WTC11 (cell line): ENCODE results near the gene GUCD1. TPM values are rescaled to one million over a fixed set of nuclear protein-coding genes. Genes with fewer than 3 reads are reported as not detected.

Experiments
- ATAC-seq: fragments of 200-7000 bp; cut with Tn5 transposase; 2 replicates; pipeline ENCODE4 v1.10.0; 2021; ENCODE audit warnings: mild to moderate bottlenecking, moderate library complexity
- CTCF ChIA-PET: fragments of 300-600 bp; sonication (Branson Sonifier 250); formaldehyde crosslinking; loops from one replicate; lab custom pipeline; 2021; ENCODE audit warnings: antibody characterized with exemption; lab: Charles Lee
- POLR2A ChIA-PET: fragments of 350-600 bp; sonication (Branson Sonifier 250); formaldehyde crosslinking; loops from one replicate; lab custom pipeline; 2021; ENCODE audit warnings: antibody characterized with exemption; lab: Charles Lee
- DNase-seq: peaks from one replicate; pipeline ENCODE4 v3.0.0; 2021; ENCODE audit warnings: low spot score
- H3K27ac Mint-ChIP-seq: 2 replicates; pipeline ENCODE4 v1.8.0; 2021; ENCODE audit warnings: mixed read lengths
- H3K27me3 Mint-ChIP-seq: 2 replicates; pipeline ENCODE4 v1.8.0; 2021; ENCODE audit warnings: low read depth, mild to moderate bottlenecking, moderate library complexity, mixed read lengths
- H3K36me3 Mint-ChIP-seq: 2 replicates; pipeline ENCODE4 v1.8.0; 2021; ENCODE audit warnings: mixed read lengths
- H3K4me1 Mint-ChIP-seq: 2 replicates; pipeline ENCODE4 v1.8.0; 2022; ENCODE audit warnings: mixed read lengths
- H3K4me3 Mint-ChIP-seq: 2 replicates; pipeline ENCODE4 v1.8.0; 2021; ENCODE audit warnings: mild to moderate bottlenecking, moderate library complexity, mixed read lengths
- H3K9me3 Mint-ChIP-seq: 2 replicates; pipeline ENCODE4 v1.8.0; 2021; ENCODE audit warnings: mixed read lengths
- E2F1 ChIP-seq: sonication (generic); formaldehyde crosslinking; IDR thresholded peaks from 2 replicates; pipeline ENCODE4 v1.8.0; 2022; ENCODE audit warnings: mild to moderate bottlenecking, missing genetic modification reagents
- ETV6 ChIP-seq: sonication (generic); formaldehyde crosslinking; IDR thresholded peaks from 2 replicates; pipeline ENCODE4 v1.8.1; 2022; ENCODE audit warnings: mild to moderate bottlenecking, missing genetic modification reagents
- FOXJ3 ChIP-seq: sonication (generic); formaldehyde crosslinking; IDR thresholded peaks from 2 replicates; pipeline ENCODE4 v1.9.0; 2021; ENCODE audit warnings: missing genetic modification reagents, mild to moderate bottlenecking, borderline replicate concordance
- FOXP1 ChIP-seq: sonication (generic); formaldehyde crosslinking; IDR thresholded peaks from 2 replicates; pipeline ENCODE4 v1.8.0; 2022; ENCODE audit warnings: missing genetic modification reagents, mild to moderate bottlenecking, moderate library complexity, borderline replicate concordance
- GRHL2 ChIP-seq: fragments of 250-450 bp; sonication (Bioruptor Pico); IDR thresholded peaks from 2 replicates; pipeline ENCODE4 v1.8.0; 2022; ENCODE audit warnings: mild to moderate bottlenecking, moderate library complexity; ENCODE audit not compliant: insufficient replicate concordance, severe bottlenecking
- JUN ChIP-seq: sonication (generic); formaldehyde crosslinking; IDR thresholded peaks from 2 replicates; pipeline ENCODE4 v1.8.0; 2023; ENCODE audit warnings: mild to moderate bottlenecking, missing genetic modification reagents
- NR1H2 ChIP-seq: sonication (generic); formaldehyde crosslinking; IDR thresholded peaks from 2 replicates; pipeline ENCODE4 v1.9.0; 2021; ENCODE audit warnings: mild to moderate bottlenecking, moderate library complexity, missing genetic modification reagents
- TEAD1 ChIP-seq: sonication (generic); formaldehyde crosslinking; IDR thresholded peaks from 2 replicates; pipeline ENCODE4 v1.8.0; 2022; ENCODE audit warnings: mild to moderate bottlenecking, missing genetic modification reagents
- TEAD4 ChIP-seq: sonication (generic); formaldehyde crosslinking; IDR thresholded peaks from 2 replicates; pipeline ENCODE4 v1.8.0; 2022; ENCODE audit warnings: mild to moderate bottlenecking, missing genetic modification reagents
- USF1 ChIP-seq: sonication (generic); formaldehyde crosslinking; IDR thresholded peaks from 2 replicates; pipeline ENCODE4 v1.8.0; 2022; ENCODE audit warnings: mild to moderate bottlenecking, missing genetic modification reagents
- ZNF317 ChIP-seq: sonication (generic); formaldehyde crosslinking; IDR thresholded peaks from 2 replicates; pipeline ENCODE4 v1.8.1; 2023; ENCODE audit warnings: low read depth, mild to moderate bottlenecking, moderate library complexity, missing genetic modification reagents, borderline replicate concordance
- ZNF425 ChIP-seq: fragments of 250-450 bp; sonication (Bioruptor Pico); conservative IDR thresholded peaks from 2 replicates; pipeline ENCODE4 v1.9.0; 2021; ENCODE audit warnings: mild to moderate bottlenecking
- total RNA-seq: library from RNA; stranded (reverse); gene quantifications from 3 replicates; pipeline ENCODE4 v1.2.3, GENCODE V29; 2021
- TF ChIP-seq, protein P1 (sequence below): sonication (generic); formaldehyde crosslinking; IDR thresholded peaks from 2 replicates; pipeline ENCODE4 v1.8.1; 2023; ENCODE audit warnings: mild to moderate bottlenecking, missing genetic modification reagents, moderate library complexity
- TF ChIP-seq, protein P2 (sequence below): sonication (generic); formaldehyde crosslinking; IDR thresholded peaks from 2 replicates; pipeline ENCODE4 v1.8.1; 2023; ENCODE audit warnings: mild to moderate bottlenecking, moderate library complexity, missing genetic modification reagents
- TF ChIP-seq, protein P3 (sequence below): sonication (generic); formaldehyde crosslinking; conservative IDR thresholded peaks from 2 replicates; pipeline ENCODE4 v1.8.1; 2023; ENCODE audit warnings: mild to moderate bottlenecking, low read depth, missing genetic modification reagents, moderate library complexity
- TF ChIP-seq, protein P4 (sequence below): sonication (generic); formaldehyde crosslinking; IDR thresholded peaks from 2 replicates; pipeline ENCODE4 v1.8.1; 2023; ENCODE audit warnings: mild to moderate bottlenecking, missing genetic modification reagents
- TF ChIP-seq, protein P5 (sequence below): sonication (generic); formaldehyde crosslinking; IDR thresholded peaks from 2 replicates; pipeline ENCODE4 v1.8.0; 2022; ENCODE audit warnings: missing genetic modification reagents
- TF ChIP-seq, protein P6 (sequence below): sonication (generic); formaldehyde crosslinking; IDR thresholded peaks from 2 replicates; pipeline ENCODE4 v1.8.1; 2022; ENCODE audit warnings: low read depth, missing genetic modification reagents, borderline replicate concordance

Gene GUCD1
- total RNA-seq, 1 experiment from 2014 or later: 105 TPM

- TF ChIP-seq TEAD4: no peak
- TF ChIP-seq GRHL2 (CRISPR knock-in tag): no peak
- no peak for TF ChIP-seq USF1 (CRISPR knock-in tag)
- TF ChIP-seq FOXP1 (CRISPR knock-in tag): no peak
- TF ChIP-seq, protein P1, sequence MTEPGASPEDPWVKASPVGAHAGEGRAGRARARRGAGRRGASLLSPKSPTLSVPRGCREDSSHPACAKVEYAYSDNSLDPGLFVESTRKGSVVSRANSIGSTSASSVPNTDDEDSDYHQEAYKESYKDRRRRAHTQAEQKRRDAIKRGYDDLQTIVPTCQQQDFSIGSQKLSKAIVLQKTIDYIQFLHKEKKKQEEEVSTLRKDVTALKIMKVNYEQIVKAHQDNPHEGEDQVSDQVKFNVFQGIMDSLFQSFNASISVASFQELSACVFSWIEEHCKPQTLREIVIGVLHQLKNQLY (CRISPR knock-in tag): no peak
- TF ChIP-seq ZNF317 (CRISPR knock-in tag): no peak
- no peak for TF ChIP-seq TEAD1 (CRISPR knock-in tag)
- TF ChIP-seq, protein P2, sequence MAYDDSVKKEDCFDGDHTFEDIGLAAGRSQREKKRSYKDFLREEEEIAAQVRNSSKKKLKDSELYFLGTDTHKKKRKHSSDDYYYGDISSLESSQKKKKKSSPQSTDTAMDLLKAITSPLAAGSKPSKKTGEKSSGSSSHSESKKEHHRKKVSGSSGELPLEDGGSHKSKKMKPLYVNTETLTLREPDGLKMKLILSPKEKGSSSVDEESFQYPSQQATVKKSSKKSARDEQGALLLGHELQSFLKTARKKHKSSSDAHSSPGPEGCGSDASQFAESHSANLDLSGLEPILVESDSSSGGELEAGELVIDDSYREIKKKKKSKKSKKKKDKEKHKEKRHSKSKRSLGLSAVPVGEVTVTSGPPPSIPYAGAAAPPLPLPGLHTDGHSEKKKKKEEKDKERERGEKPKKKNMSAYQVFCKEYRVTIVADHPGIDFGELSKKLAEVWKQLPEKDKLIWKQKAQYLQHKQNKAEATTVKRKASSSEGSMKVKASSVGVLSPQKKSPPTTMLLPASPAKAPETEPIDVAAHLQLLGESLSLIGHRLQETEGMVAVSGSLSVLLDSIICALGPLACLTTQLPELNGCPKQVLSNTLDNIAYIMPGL: no peak
- ATAC-seq (no peak), DNase-seq (no peak)
- CTCF ChIA-PET: interaction anchor here (0.6 to 6.1 kb wide), 7 partner anchors 10 to 100 kb away, joined by 3 to 32 read pairs (median 4); no protein-coding TSS in a partner anchor
- Mint-ChIP-seq H3K36me3 (no peaks in the 10 kb centered on the region), H3K9me3 (no peaks in the 10 kb centered on the region), H3K27ac (no peak overlapping the region), H3K27me3 (peaks cover 3% of the 10 kb centered on the region; the same call in 1 of the 2 replicates), H3K4me3 (no peak overlapping the region), H3K4me1 (peaks cover 20% of the 10 kb centered on the region)
- POLR2A ChIA-PET: no interaction called here
These were observed 37.5 kb downstream of the GUCD1 start for GRCh38 chr22:24517446-24517845.

DNA sequence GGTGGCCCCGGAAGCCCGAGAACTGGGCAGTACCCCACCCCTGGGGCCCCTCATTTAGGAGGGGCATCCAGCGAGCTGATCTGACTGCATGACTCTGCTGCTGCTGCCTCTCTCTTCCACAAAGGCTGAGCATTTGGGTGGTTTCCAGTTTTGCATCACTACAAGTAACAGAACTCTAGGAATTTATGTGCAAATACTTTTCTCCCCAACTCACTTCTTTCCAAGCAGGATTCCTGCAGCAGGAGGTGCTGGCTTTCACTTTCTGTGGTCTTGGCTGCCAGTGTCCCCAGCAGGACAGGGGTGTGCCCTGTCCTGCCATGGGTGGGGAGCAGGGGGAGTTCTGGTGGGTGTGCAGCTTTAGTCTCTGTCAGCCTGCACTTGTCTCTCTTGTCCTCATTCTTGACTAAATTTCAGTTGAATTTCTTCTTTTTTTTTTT lies 38.6 kb downstream of the GUCD1 start:
- Mint-ChIP-seq H3K4me1 (peaks cover 13% of the 10 kb centered on the region), H3K9me3 (no peaks in the 10 kb centered on the region), H3K27me3 (peaks cover 3% of the 10 kb centered on the region; the same call in 1 of the 2 replicates), H3K36me3 (no peaks in the 10 kb centered on the region), H3K27ac (no peak overlapping the region), H3K4me3 (no peak overlapping the region)
- ChIA-PET POLR2A (no interaction called here), CTCF (interaction anchor here (0.8 to 6.1 kb wide), 3 partner anchors 9 to 99 kb away, joined by 3 to 32 read pairs (median 3); no protein-coding TSS in a partner anchor)
- DNase-seq: no peak
- peak; percentile 67 for ATAC-seq
- TF ChIP-seq JUN (CRISPR knock-in tag): no peak
- TF ChIP-seq ETV6 (CRISPR knock-in tag): no peak
- TF ChIP-seq, protein P3, sequence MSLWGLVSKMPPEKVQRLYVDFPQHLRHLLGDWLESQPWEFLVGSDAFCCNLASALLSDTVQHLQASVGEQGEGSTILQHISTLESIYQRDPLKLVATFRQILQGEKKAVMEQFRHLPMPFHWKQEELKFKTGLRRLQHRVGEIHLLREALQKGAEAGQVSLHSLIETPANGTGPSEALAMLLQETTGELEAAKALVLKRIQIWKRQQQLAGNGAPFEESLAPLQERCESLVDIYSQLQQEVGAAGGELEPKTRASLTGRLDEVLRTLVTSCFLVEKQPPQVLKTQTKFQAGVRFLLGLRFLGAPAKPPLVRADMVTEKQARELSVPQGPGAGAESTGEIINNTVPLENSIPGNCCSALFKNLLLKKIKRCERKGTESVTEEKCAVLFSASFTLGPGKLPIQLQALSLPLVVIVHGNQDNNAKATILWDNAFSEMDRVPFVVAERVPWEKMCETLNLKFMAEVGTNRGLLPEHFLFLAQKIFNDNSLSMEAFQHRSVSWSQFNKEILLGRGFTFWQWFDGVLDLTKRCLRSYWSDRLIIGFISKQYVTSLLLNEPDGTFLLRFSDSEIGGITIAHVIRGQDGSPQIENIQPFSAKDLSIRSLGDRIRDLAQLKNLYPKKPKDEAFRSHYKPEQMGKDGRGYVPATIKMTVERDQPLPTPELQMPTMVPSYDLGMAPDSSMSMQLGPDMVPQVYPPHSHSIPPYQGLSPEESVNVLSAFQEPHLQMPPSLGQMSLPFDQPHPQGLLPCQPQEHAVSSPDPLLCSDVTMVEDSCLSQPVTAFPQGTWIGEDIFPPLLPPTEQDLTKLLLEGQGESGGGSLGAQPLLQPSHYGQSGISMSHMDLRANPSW (CRISPR knock-in tag): no peak
- no peak for TF ChIP-seq NR1H2 (CRISPR knock-in tag)
- TF ChIP-seq E2F1: no peak
- TF ChIP-seq FOXJ3 (CRISPR knock-in tag): no peak
- no peak for TF ChIP-seq TEAD4
- TF ChIP-seq ZNF425: no peak
- TF ChIP-seq, protein P4, sequence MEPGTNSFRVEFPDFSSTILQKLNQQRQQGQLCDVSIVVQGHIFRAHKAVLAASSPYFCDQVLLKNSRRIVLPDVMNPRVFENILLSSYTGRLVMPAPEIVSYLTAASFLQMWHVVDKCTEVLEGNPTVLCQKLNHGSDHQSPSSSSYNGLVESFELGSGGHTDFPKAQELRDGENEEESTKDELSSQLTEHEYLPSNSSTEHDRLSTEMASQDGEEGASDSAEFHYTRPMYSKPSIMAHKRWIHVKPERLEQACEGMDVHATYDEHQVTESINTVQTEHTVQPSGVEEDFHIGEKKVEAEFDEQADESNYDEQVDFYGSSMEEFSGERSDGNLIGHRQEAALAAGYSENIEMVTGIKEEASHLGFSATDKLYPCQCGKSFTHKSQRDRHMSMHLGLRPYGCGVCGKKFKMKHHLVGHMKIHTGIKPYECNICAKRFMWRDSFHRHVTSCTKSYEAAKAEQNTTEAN: no peak
- TF ChIP-seq, protein P5, sequence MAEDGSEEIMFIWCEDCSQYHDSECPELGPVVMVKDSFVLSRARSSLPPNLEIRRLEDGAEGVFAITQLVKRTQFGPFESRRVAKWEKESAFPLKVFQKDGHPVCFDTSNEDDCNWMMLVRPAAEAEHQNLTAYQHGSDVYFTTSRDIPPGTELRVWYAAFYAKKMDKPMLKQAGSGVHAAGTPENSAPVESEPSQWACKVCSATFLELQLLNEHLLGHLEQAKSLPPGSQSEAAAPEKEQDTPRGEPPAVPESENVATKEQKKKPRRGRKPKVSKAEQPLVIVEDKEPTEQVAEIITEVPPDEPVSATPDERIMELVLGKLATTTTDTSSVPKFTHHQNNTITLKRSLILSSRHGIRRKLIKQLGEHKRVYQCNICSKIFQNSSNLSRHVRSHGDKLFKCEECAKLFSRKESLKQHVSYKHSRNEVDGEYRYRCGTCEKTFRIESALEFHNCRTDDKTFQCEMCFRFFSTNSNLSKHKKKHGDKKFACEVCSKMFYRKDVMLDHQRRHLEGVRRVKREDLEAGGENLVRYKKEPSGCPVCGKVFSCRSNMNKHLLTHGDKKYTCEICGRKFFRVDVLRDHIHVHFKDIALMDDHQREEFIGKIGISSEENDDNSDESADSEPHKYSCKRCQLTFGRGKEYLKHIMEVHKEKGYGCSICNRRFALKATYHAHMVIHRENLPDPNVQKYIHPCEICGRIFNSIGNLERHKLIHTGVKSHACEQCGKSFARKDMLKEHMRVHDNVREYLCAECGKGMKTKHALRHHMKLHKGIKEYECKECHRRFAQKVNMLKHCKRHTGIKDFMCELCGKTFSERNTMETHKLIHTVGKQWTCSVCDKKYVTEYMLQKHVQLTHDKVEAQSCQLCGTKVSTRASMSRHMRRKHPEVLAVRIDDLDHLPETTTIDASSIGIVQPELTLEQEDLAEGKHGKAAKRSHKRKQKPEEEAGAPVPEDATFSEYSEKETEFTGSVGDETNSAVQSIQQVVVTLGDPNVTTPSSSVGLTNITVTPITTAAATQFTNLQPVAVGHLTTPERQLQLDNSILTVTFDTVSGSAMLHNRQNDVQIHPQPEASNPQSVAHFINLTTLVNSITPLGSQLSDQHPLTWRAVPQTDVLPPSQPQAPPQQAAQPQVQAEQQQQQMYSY (CRISPR knock-in tag): no peak
- TF ChIP-seq, protein P6, sequence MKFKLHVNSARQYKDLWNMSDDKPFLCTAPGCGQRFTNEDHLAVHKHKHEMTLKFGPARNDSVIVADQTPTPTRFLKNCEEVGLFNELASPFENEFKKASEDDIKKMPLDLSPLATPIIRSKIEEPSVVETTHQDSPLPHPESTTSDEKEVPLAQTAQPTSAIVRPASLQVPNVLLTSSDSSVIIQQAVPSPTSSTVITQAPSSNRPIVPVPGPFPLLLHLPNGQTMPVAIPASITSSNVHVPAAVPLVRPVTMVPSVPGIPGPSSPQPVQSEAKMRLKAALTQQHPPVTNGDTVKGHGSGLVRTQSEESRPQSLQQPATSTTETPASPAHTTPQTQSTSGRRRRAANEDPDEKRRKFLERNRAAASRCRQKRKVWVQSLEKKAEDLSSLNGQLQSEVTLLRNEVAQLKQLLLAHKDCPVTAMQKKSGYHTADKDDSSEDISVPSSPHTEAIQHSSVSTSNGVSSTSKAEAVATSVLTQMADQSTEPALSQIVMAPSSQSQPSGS (CRISPR knock-in tag): no peak
